GM12878 (cell line): ENCODE results near the gene RAB26. TPM values are rescaled to one million over a fixed set of nuclear protein-coding genes. Genes with fewer than 3 reads are reported as not detected.
"Not testable (repeated sequence)": the region's sequence is repeated elsewhere in the genome, so short reads cannot be mapped to it uniquely, and the experiment has no call there.

Experiments
- ATAC-seq: fragments of 200-7000 bp; cut with Tn5 transposase; 3 replicates; pipeline ENCODE4 v1.9.1; 2020; ENCODE audit warnings: mild to moderate bottlenecking, moderate library complexity
- BruUV-seq: library from RNA; stranded (reverse); fragments of 400-500 nt; replicated peaks from 2 replicates; lab custom pipeline; 2021; lab: Mats Ljungman, UMichigan
- CTCF ChIA-PET: fragments of 300-600 bp; sonication (Branson Sonifier 250); formaldehyde crosslinking; extraction: SDS; loops from one replicate; lab custom pipeline; 2021; ENCODE audit warnings: inconsistent platforms; lab: Yijun Ruan, JAX
- POLR2A ChIA-PET: fragments of 350-600 bp; formaldehyde crosslinking; extraction: SDS; loops from one replicate; lab custom pipeline; 2021; ENCODE audit warnings: inconsistent platforms; lab: Charles Lee
- RAD21 ChIA-PET: fragments of 300-600 bp; sonication (Branson Sonifier 250); formaldehyde crosslinking; loops from one replicate; lab custom pipeline; 2023; ENCODE audit warnings: antibody characterized with exemption; ENCODE audit not compliant: unreplicated experiment; lab: Charles Lee
- SMC1A ChIA-PET: fragments of 300-600 bp; sonication (Branson Sonifier 250); formaldehyde crosslinking; loops from one replicate; lab custom pipeline; 2023; ENCODE audit not compliant: unreplicated experiment, uncharacterized antibody; lab: Charles Lee
- DNase-seq: peaks from one replicate; pipeline ENCODE4 v3.0.0-alpha.2; 2011; ENCODE audit warnings: low read depth, low spot score
- FAIRE-seq: peaks from 3 replicates; lab custom pipeline; 2011; peaks lifted over from hg19 to GRCh38; lab: Jason Lieb, UNC
- H2AFZ ChIP-seq: 2 replicates; pipeline ENCODE4 v1.6.0; 2011; ENCODE audit warnings: low read depth, low read length, control low read depth; ENCODE audit not compliant: control insufficient read depth
- H3K27ac ChIP-seq: 2 replicates; pipeline ENCODE4 v1.5.1; 2011; ENCODE audit warnings: control low read depth; ENCODE audit not compliant: control insufficient read depth, insufficient read depth
- H3K27me3 ChIP-seq, 2 experiments: replicated peaks in 1 of 2; 2 replicates each; pipeline versions ENCODE4 v1.6.0 to v1.6.1; 2011; ENCODE audit warnings: low read length in 1 of 2; ENCODE audit not compliant: control insufficient read depth in 2 of 2, insufficient read depth in 2 of 2
- H3K36me3 ChIP-seq, 2 experiments: 2 replicates each; pipeline ENCODE4 v1.5.1; 2011; ENCODE audit warnings: low read length in 1 of 2; ENCODE audit not compliant: control insufficient read depth in 2 of 2, insufficient read depth in 2 of 2
- H3K4me1 ChIP-seq: 2 replicates; pipeline ENCODE4 v1.6.1; 2011; ENCODE audit warnings: mild to moderate bottlenecking, low read length, moderate library complexity, mixed read lengths; ENCODE audit not compliant: control insufficient read depth, insufficient read depth
- H3K4me2 ChIP-seq: 2 replicates; pipeline ENCODE4 v1.6.0; 2011; ENCODE audit warnings: control low read depth; ENCODE audit not compliant: control insufficient read depth, insufficient read depth
- H3K4me3 ChIP-seq: fragments of 200-600 bp; sonication (generic); 2 replicates; pipeline ENCODE4 v1.5.1; 2016
- H3K79me2 ChIP-seq: 2 replicates; pipeline ENCODE4 v1.6.0; 2011; ENCODE audit warnings: low read length; ENCODE audit not compliant: control insufficient read depth, insufficient read depth
- H3K9ac ChIP-seq: 2 replicates; pipeline ENCODE4 v1.8.0; 2011; ENCODE audit warnings: low read length, control low read depth, mixed read lengths; ENCODE audit not compliant: control insufficient read depth, insufficient read depth
- H3K9me3 ChIP-seq: replicated peaks from 3 replicates; pipeline ENCODE4 v1.5.1; 2011; ENCODE audit warnings: mild to moderate bottlenecking, low read length; ENCODE audit not compliant: control insufficient read depth, insufficient read depth
- H4K20me1 ChIP-seq: 2 replicates; pipeline ENCODE4 v1.6.0; 2011; ENCODE audit not compliant: control insufficient read depth, insufficient read depth
- PAX5 ChIP-seq: IDR thresholded peaks from 2 replicates; pipeline ENCODE4 v1.6.1; 2011; ENCODE audit warnings: low read depth, low read length, borderline replicate concordance
- WGBS: methylation state at CpG from one replicate; pipeline ENCODE4 v1.1.6; 2016; ENCODE audit warnings: low lambda C conversion rate; ENCODE audit not compliant: insufficient replicate concordance, insufficient coverage; ENCODE audit errors: missing lambda C conversion rate; 5-methylcytosine and 5-hydroxymethylcytosine counted together
- in situ Hi-C: fragments of 300-500 bp; cut with MboI; formaldehyde crosslinking; loops from 9 replicates; pipeline ENCODE4 v1.14.3; 2018; ENCODE audit warnings: mixed read lengths
- intact Hi-C: fragments of 100-400 bp; cut with micrococcal nuclease; formaldehyde crosslinking; loops from one replicate; pipeline ENCODE4 v1.14.2; 2022; ENCODE audit not compliant: unreplicated experiment
- polyA plus RNA-seq, 11 experiments: library from polyadenylated mRNA; depleted of rRNA in 4 of 11; unstranded in 6 of 11; stranded (reverse) in 5 of 11; fragments of >200 nt; fragmentation: Nextera tagmentation in 4 of 11; fragmentation: Illumina TruSeq in 1 of 11; extraction: Ambion mirVana in 4 of 11; extraction: Trizol in 1 of 11; gene quantifications; 1 replicate in 1 of 11; 2 replicates in 10 of 11; pipeline versions ENCODE4 v1.2.1 to v1.2.3, GENCODE V29; 2011 to 2016; ENCODE audit warnings: inconsistent platforms in 2 of 11, missing spikeins in 2 of 11, low read depth in 1 of 11
- total RNA-seq, 4 experiments: library from RNA; depleted of rRNA in 3 of 4; stranded (reverse); fragments of >200 nt in 3 of 4; fragmentation: Illumina TruSeq in 1 of 4; extraction: Trizol in 1 of 4; gene quantifications; 2 replicates each; pipeline versions ENCODE4 v1.2.1 to v1.2.3, GENCODE V29; 2013 to 2021

The RAB26 gene
- total and polyA plus RNA-seq, 10 of the 15 experiments (the other 5 are each of a cell fraction or from before 2014, with no cell fraction given) = 0.13 to 4.5 (median 0.33) TPM; not detected in 1

- TF ChIP-seq PAX5 = no peak
Measured at GRCh38 chr16:2102471-2102870, 46.0 kb upstream of the RAB26 start (continued).

GRCh38 chr16:2104464-2104863 lies 44.0 kb upstream of the RAB26 start:
- H4K20me1 ChIP-seq, ATAC-seq, H3K4me1 ChIP-seq, intact Hi-C loops, H3K27ac ChIP-seq, H3K27me3 ChIP-seq, DNase-seq, H3K4me2 ChIP-seq, RAD21 ChIA-PET, FAIRE-seq, POLR2A ChIA-PET, H3K36me3 ChIP-seq, CTCF ChIA-PET, H2AFZ ChIP-seq, in situ Hi-C loops, BruUV-seq, H3K9me3 ChIP-seq, SMC1A ChIA-PET, H3K79me2 ChIP-seq, H3K9ac ChIP-seq, H3K4me3 ChIP-seq: not testable (repeated sequence)
- WGBS = 74% methylated on average over 5 of the region's 20 CpGs

GRCh38 chr16:2105291-2105690 lies 43.1 kb upstream of the RAB26 start:
- H3K9me3 ChIP-seq, H3K36me3 ChIP-seq, ATAC-seq, H2AFZ ChIP-seq, POLR2A ChIA-PET, CTCF ChIA-PET, H3K4me3 ChIP-seq, intact Hi-C loops, DNase-seq, H3K4me1 ChIP-seq, H3K79me2 ChIP-seq, H3K4me2 ChIP-seq, RAD21 ChIA-PET, H3K27me3 ChIP-seq, H3K9ac ChIP-seq, in situ Hi-C loops, SMC1A ChIA-PET, H3K27ac ChIP-seq, H4K20me1 ChIP-seq, FAIRE-seq, BruUV-seq: not testable (repeated sequence)
- 95% methylated on average over 12 of the region's 21 CpGs for WGBS

- H4K20me1 ChIP-seq, H3K79me2 ChIP-seq, H3K4me2 ChIP-seq, H3K27ac ChIP-seq, FAIRE-seq, H3K27me3 ChIP-seq, RAD21 ChIA-PET, in situ Hi-C loops, ATAC-seq, H3K9me3 ChIP-seq, CTCF ChIA-PET, BruUV-seq, H3K4me3 ChIP-seq, H3K4me1 ChIP-seq, intact Hi-C loops, DNase-seq, SMC1A ChIA-PET, POLR2A ChIA-PET, H2AFZ ChIP-seq, H3K9ac ChIP-seq, H3K36me3 ChIP-seq: not testable (repeated sequence)
- WGBS = 90% methylated on average over 16 of the region's 22 CpGs
Measured at GRCh38 chr16:2105769-2106168, 42.7 kb upstream of the RAB26 start.

GRCh38 chr16:2106211-2106610 lies 42.2 kb upstream of the RAB26 start:
- CTCF ChIA-PET, H3K36me3 ChIP-seq, RAD21 ChIA-PET, ATAC-seq, in situ Hi-C loops, H3K4me3 ChIP-seq, POLR2A ChIA-PET, intact Hi-C loops, H3K79me2 ChIP-seq, SMC1A ChIA-PET, FAIRE-seq, H2AFZ ChIP-seq, H3K27me3 ChIP-seq, H3K9me3 ChIP-seq, BruUV-seq, H3K9ac ChIP-seq, H3K27ac ChIP-seq, DNase-seq, H3K4me2 ChIP-seq, H4K20me1 ChIP-seq, H3K4me1 ChIP-seq: not testable (repeated sequence)
- WGBS = 97% methylated on average over 33 of the region's 38 CpGs
